ENCODE results near the gene VPS52.
A peak's percentile ranks its signal among the peaks of the same experiment; 100 is the strongest.
"Not testable (repeated sequence)": the region's sequence is repeated elsewhere in the genome, so short reads cannot be mapped to it uniquely, and the experiment has no call there.

The VPS52 gene

DNA sequence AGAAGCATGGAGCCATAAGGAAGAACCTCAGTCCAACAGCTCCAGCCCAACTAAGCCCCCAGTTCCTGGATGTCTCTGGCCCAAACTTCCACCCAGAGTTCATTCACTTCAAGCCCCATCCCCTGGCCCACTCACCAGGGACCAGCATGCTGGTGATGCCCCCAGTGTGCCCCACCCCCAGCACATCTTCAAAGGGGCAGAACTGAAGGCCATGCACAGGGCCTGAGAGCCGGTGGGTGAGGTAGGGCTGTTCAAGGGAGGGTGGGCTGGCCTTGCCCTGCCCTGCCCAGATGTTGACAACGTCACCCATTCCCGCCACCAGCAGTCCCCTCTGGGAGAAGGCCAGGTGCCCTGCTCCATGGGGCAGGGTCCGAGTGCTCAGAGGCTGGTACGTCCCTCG lies 8.9 kb upstream of the VPS52 start:
- DNase-seq (ENCODE audit: low read depth), result no peak

- DNase-seq (ENCODE audit: low read depth), result no peak
Observed at GRCh38 chr6:33279971-33280511, 8.4 kb upstream of the VPS52 start.

DNA sequence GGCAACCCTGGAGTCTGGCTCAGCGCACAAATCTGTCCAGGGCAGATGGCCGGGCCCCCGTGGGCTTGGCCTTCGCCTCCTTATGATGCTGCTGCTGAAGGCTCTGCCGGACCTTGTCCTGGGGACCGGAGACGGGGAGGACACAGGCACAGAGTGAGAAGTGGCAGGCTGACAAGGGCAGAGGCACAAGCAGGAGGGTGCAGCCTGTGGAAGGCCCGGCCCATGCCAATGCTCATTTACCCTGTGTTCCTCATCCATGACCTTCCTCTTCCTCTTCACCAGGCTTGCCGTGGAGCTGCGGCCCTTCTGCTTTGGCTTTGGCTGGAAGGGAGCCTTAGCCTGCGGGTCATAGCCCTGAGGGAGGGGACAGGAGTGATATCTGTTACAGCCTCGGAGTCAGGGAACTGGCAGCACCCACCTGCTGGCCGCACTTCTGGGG lies 7.6 kb upstream of the VPS52 start:
- DNase-seq (ENCODE audit: low read depth), result no peak

DNA sequence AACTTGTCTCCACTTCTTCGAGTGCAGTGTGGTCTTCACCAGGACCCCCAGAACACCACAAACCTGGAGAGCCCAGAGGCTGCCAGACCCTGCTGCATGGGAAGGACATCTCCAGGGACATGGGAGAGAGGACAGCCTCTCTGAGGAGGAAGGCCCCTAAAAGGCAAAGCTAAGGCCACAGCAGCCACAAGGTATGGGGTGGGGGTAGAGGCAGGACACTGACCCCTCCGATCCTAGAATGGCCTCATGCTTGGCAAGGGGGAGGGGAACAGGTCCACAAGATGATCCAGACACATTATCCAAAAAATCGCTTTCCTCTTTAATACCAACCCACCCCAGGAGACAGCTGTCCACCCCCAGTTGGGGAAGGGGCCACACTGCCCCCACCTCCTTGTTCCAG lies 7.1 kb upstream of the VPS52 start:
- DNase-seq (ENCODE audit: low read depth), result no peak

GRCh38 chr6:33278392-33278741 lies 6.7 kb upstream of the VPS52 start:
- no peak for DNase-seq (ENCODE audit: low read depth)

DNA sequence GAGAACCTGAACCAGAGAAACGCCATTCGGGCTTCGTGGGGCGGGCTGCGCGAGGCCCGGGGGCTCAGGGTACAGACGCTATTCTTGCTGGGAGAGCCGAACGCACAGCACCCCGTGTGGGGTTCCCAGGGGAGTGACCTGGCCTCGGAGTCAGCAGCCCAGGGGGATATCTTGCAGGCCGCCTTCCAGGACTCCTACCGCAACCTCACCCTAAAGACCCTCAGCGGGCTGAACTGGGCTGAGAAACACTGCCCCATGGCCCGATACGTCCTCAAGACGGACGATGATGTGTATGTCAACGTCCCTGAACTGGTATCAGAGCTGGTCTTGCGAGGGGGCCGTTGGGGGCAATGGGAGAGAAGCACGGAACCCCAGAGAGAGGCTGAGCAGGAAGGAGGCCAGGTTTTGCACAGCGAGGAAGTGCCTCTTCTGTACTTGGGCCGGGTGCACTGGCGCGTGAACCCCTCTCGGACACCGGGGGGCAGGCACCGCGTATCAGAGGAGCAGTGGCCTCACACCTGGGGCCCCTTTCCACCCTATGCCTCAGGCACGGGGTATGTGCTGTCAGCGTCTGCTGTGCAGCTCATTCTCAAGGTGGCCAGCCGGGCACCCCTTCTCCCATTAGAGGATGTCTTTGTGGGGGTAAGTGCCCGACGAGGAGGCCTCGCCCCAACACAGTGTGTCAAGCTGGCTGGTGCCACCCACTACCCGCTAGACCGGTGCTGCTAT lies 6.2 kb upstream of the VPS52 start:
- no peak for DNase-seq (ENCODE audit: low read depth)

DNA sequence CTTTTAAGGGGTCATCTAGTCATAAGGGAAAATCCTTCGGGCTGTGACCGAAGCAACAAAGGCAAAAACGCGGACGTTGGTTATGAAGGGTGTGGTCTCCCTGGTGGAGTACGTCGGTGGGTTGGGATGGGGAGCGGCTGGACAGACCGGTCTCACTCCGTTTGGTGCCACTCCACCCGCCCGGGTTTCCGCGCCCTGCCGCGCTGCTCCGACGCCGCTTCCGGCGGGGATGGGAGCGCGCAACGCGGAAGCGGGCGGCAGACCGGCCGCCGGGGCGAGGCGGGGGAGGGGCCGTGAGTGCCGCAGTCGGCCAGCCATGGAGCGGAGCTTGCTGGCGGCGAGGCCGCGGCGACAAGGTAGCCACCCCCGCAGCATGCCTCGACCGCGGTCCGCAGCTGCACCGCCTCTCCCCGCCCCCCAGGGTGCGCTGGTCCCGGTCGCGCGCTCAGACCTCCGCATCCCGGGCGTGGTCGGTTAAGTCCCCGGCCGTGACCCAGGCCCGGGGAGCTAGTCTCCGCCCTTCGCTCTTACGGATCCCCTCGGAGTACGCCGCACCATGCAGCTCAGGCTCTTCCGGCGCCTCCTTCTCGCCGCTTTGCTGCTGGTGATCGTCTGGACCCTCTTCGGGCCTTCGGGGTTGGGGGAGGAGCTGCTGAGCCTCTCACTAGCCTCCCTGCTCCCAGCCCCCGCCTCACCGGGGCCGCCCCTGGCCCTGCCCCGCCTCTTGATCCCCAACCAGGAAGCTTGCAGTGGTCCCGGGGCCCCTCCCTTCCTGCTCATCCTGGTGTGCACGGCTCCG lies 5.4 kb upstream of the VPS52 start, which contains the start of gene B3GALT4:
Gene B3GALT4, plus strand, starts transcription at position 260 of the 799 bp plus-strand sequence. Its CDS starts 297 bp downstream, at position 557.
- peak; percentile 86 for DNase-seq (ENCODE audit: low read depth)

GRCh38 chr6:33276581-33276863 lies 4.8 kb upstream of the VPS52 start:
- DNase-seq (ENCODE audit: low read depth), result no peak

DNA sequence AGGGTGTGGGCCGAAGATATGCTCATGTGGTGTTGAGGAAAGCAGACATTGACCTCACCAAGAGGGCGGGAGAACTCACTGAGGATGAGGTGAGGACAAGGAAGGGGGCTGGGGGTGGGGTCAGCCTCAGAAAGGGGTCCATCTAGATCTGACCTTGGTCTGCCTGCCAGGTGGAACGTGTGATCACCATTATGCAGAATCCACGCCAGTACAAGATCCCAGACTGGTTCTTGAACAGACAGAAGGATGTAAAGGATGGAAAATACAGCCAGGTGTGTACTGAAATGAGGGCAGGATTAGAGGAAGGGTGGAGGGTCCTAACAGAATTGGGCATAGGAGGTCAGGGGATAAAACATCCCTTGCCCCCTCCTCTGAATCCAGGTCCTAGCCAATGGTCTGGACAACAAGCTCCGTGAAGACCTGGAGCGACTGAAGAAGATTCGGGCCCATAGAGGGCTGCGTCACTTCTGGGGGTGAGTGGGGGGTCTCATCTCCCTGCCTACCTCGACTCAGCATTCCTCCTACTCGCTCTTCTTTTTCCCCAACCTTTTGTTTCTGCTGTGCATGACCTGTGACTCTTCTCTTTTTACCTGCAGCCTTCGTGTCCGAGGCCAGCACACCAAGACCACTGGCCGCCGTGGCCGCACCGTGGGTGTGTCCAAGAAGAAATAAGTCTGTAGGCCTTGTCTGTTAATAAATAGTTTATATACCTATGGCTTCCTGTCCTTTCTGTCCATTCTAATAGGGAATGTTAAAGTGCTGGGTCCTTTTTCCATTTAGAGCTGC lies 4.3 kb upstream of the VPS52 start:
- DNase-seq (ENCODE audit: low read depth), result not testable (repeated sequence)

GRCh38 chr6:33273924-33274902 lies 2.5 kb upstream of the VPS52 start:
- DNase-seq (ENCODE audit: low read depth), result no peak

- no peak for DNase-seq (ENCODE audit: low read depth)
Observed at GRCh38 chr6:33273129-33273923, 1.6 kb upstream of the VPS52 start.

- peak; percentile 50 for DNase-seq (ENCODE audit: low read depth)
Observed at GRCh38 chr6:33272275-33273128, 826 bp upstream of the VPS52 start.

DNA sequence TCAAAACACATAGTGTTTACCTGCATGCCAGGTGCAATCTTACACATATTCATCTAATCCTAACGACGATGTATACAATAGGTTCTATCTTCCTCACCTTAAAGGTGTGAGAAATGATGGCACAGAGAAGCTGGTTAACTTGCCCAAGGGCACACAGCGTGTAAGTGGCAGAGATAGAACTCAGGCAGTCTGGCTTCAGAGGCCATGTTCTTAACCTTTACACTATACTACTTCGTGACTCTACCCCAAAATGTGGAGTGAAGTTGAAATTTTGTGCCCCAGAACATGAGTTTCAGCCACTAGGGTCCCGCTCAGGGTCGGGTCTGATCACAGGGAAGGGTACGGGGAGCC lies 584 bp downstream of the VPS52 start:
- no peak for DNase-seq (ENCODE audit: low read depth)

DNA sequence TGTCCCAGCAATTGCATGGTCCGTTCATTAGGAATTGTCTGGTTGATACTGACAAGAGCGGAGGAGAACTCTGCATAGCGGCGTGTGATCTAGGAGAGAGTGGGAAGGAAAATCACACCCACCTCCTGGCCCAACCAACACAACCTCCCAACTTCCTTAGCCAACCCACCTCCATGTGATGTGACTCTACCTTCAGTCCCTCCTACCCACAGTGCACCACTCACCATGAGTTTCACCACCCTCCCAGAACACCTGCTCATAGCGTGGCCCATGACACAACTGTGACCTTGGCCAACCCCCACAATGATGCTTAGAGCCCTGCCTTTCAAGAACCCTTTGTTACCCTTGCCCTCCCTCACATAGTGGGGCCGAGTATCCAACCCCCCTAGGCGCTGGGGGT lies 7.7 kb downstream of the VPS52 start:
- no peak for DNase-seq (ENCODE audit: low read depth)

DNA sequence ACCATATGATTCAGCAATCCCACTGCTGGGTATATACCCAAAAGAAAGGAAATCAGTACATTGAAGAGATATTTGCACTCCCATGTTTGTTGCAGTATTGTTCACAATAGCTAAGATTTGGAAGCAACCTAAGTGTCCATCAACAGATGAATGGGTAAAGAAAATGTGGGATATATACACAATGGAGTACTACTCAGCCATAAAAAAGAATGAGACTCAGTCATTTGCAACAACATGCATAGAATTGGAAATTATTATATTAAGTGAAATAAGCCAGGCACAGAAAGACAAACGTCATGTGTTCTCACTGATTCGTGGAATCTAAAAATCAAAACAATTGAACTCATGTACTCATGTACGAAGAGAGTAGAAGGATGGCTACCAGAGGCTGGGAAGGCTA lies 9.2 kb downstream of the VPS52 start:
- not testable (repeated sequence) for DNase-seq (ENCODE audit: low read depth)

DNA sequence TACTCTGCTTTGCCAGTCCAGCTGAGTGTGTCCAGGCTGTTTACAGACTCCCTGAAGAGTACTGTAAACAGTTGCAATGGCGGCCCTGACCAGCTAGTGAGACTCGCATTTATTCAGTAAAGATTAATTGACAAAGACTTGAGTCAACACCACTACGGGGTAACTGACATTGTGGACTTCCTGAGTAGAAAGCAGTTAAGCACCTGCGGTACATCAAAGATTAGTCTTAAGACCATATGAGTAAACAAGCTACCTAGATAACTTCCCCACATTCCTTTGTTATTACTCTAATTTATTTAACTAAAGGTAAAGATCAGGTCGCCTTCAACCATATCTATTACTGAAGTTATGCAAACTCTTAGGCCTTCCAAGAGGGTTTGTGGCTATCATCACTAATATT lies 12.6 kb downstream of the VPS52 start:
- DNase-seq (ENCODE audit: low read depth), result no peak

DNA sequence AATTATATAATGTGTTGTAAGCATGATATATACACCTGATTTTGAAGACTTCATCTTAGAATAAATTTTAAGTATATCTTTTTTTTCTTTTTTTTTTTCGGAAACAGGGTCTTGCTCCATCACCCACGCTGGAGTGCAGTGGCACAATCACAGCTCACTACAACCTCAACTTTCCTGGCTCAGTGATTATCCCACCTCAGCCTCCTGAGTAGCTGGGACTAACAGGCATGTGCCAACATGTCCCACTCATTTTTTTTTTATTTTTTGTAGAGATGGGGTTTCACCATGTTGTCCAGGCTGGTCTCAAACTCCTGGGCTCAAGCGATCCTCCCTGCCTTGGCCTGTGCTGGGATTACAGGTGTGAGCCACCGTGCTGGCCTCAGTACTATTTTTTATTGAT lies 17.1 kb downstream of the VPS52 start:
- no peak for DNase-seq (ENCODE audit: low read depth)

DNA sequence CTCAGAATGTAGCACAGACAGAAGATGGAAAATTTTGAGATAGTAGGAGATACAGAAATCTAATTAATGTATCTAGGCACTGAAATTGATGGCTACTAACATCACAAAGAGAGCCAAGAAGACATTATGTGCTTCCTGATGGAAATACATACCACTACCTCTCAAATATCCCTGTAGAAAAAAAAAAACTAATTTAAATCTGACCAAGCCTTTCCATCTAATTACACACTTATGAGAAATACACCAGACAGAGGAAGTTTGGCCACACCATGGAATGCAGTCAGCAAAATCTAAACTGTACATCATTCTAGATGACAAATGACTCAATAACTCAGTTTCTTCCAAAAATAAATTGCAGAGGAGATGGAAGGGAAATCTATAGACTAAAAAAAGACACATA lies 18.9 kb downstream of the VPS52 start:
- DNase-seq (ENCODE audit: low read depth), result no peak

DNA sequence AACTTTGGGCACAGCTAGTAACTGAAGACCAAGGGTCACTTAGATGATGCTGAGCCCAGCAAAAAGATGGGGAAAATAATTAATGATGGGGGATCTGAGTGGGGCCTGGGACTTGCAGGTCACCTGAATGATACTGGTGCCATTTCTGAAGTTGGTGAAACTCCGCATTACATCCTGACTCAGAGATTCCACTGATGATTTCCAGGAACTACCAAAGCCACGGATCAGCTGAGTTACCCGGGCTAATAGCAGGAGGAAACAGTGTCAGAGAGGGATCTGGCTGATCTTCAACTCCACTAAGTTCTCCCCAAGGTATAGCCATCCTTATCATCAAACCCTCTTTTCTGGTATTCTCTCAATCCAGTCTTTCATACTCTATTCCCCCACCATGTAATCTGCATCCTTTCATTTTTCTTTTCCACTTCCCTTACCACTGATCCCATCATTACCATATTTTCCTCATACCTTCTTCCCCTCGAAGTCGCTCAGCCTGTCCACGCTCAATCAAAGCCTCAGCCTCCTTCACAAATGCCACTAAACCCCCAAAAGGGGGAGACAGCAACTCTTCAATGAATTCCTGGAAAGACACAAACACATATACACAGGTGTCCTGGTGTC lies 20.2 kb downstream of the VPS52 start:
- no peak for DNase-seq (ENCODE audit: low read depth)

All from CMK (cell line).